OCI-LY7 (cell line): Measurements from ENCODE around the gene NAA15. TPM values are rescaled to one million over a fixed set of nuclear protein-coding genes. Genes with fewer than 3 reads are reported as not detected.

Experiments used
- BruUV-seq: library from RNA; stranded (reverse); fragments of 400-500 nt; replicated peaks from 2 replicates; lab custom pipeline; 2021; lab: Mats Ljungman, UMichigan
- CTCF ChIA-PET: fragments of 300-600 bp; sonication (Branson Sonifier 250); formaldehyde crosslinking; loops from one replicate; lab custom pipeline; 2022; ENCODE audit warnings: antibody characterized with exemption; ENCODE audit not compliant: unreplicated experiment; lab: Charles Lee
- POLR2A ChIA-PET: fragments of 300-600 bp; sonication (Branson Sonifier 250); formaldehyde crosslinking; loops from one replicate; lab custom pipeline; 2022; ENCODE audit warnings: antibody characterized with exemption; lab: Charles Lee
- DNase-seq: peaks from one replicate; pipeline ENCODE4 v3.0.0-alpha.2; 2015; ENCODE audit warnings: low spot score
- H2AFZ ChIP-seq: fragments of 200-600 bp; sonication (generic), shearing (Covaris generic); 2 replicates; pipeline ENCODE4 v1.6.1; 2014; ENCODE audit warnings: mild to moderate bottlenecking, antibody characterized with exemption, low read length, moderate library complexity
- H3K27ac ChIP-seq: fragments of 200-600 bp; sonication (generic); 2 replicates; pipeline ENCODE4 v1.5.1; 2014; ENCODE audit warnings: mixed run types, low read depth, mild to moderate bottlenecking, moderate library complexity, low read length, inconsistent platforms; ENCODE audit not compliant: poor library complexity, severe bottlenecking
- H3K36me3 ChIP-seq: fragments of 200-600 bp; sonication (generic); 2 replicates; pipeline ENCODE4 v1.6.1; 2014; ENCODE audit warnings: mild to moderate bottlenecking, antibody characterized with exemption, low read length, moderate library complexity, mixed read lengths; ENCODE audit not compliant: insufficient read depth
- H3K4me1 ChIP-seq: fragments of 200-600 bp; sonication (generic); 2 replicates; pipeline ENCODE4 v1.5.1; 2014; ENCODE audit warnings: mild to moderate bottlenecking, low read length; ENCODE audit not compliant: insufficient read depth, poor library complexity, severe bottlenecking
- H3K4me2 ChIP-seq: fragments of 200-600 bp; sonication (generic); 2 replicates; pipeline ENCODE4 v1.6.1; 2014; ENCODE audit warnings: mild to moderate bottlenecking, low read length
- H3K4me3 ChIP-seq: fragments of 200-600 bp; sonication (generic); 2 replicates; pipeline ENCODE4 v1.5.1; 2014; ENCODE audit warnings: mild to moderate bottlenecking, low read depth, low read length; ENCODE audit not compliant: poor library complexity, severe bottlenecking
- H3K79me2 ChIP-seq: fragments of 200-600 bp; sonication (generic); 2 replicates; pipeline ENCODE4 v1.6.1; 2016; ENCODE audit warnings: low read depth, mild to moderate bottlenecking, low read length, moderate library complexity, mixed read lengths; ENCODE audit not compliant: insufficient read depth
- H3K9me2 ChIP-seq: fragments of 200-600 bp; sonication (generic); 2 replicates; pipeline ENCODE4 v1.6.1; 2016; ENCODE audit warnings: mild to moderate bottlenecking, low read length, mixed read lengths; ENCODE audit not compliant: insufficient read depth
- H3K9me3 ChIP-seq: fragments of 200-600 bp; sonication (generic); 2 replicates; pipeline ENCODE4 v1.6.1; 2014; ENCODE audit warnings: mild to moderate bottlenecking, mixed run types, low read length, mixed read lengths
- H4K20me1 ChIP-seq: fragments of 200-600 bp; sonication (generic); 2 replicates; pipeline ENCODE4 v1.6.1; 2014; ENCODE audit warnings: mild to moderate bottlenecking, antibody characterized with exemption, low read length, moderate library complexity, mixed read lengths; ENCODE audit not compliant: insufficient read depth
- CTCF ChIP-seq: fragments of 200-600 bp; sonication (generic); conservative IDR thresholded peaks from 2 replicates; pipeline ENCODE4 v1.5.1; 2014; ENCODE audit warnings: mild to moderate bottlenecking, antibody characterized with exemption, low read length, moderate library complexity, mixed read lengths
- EZH2phosphoT487 ChIP-seq: fragments of 200-600 bp; sonication (generic); IDR thresholded peaks from 2 replicates; pipeline ENCODE4 v1.6.1; 2018; ENCODE audit warnings: low read depth, borderline replicate concordance, mild to moderate bottlenecking, mixed run types, antibody characterized with exemption, low read length, moderate library complexity, mixed read lengths
- intact Hi-C: fragments of 100-400 bp; cut with micrococcal nuclease; formaldehyde crosslinking; loops from one replicate; pipeline ENCODE4 v1.10.0; 2022; ENCODE audit not compliant: unreplicated experiment
- total RNA-seq, 2 experiments: library from RNA; depleted of rRNA in 1 of 2; stranded (reverse); fragments of >200 nt in 1 of 2; shearing (Covaris generic) in 1 of 2; gene quantifications; 2 replicates each; pipeline ENCODE4 v1.2.3, GENCODE V29; 2014 to 2022

Gene NAA15
- total RNA-seq, 2 experiments from 2014 or later, result 45.3 to 95.9 TPM

- Histone ChIP-seq H3K4me2 (peak overlapping the region; percentile 29; the same call in 1 of the 2 replicates), H4K20me1 (peaks cover 22% of the 10 kb centered on the region; the same call in 1 of the 2 replicates), H3K27ac (no peak overlapping the region), H3K9me2 (no peaks in the 10 kb centered on the region), H2AFZ (no peak overlapping the region), H3K79me2 (peaks cover 71% of the 10 kb centered on the region), H3K4me3 (no peak overlapping the region), H3K36me3 (peaks cover 10% of the 10 kb centered on the region), H3K9me3 (no peaks in the 10 kb centered on the region), H3K4me1 (peaks cover 34% of the 10 kb centered on the region)
- BruUV-seq, result no TSS peak
- POLR2A ChIA-PET, result interaction anchor here (0.9 to 2.2 kb wide), 2 partner anchors 12 to 14 kb away, joined by 3 to 6 read pairs; no protein-coding TSS in a partner anchor
- no peak for DNase-seq
- CTCF ChIA-PET, result no interaction called here
- intact Hi-C loops, result loop anchor here (10.0 kb wide), 1 partner anchor 1213 kb away; the partner anchor contains the start of gene SLC7A11
- no peak for TF ChIP-seq EZH2phosphoT487
- 0 out of 2 replicates have a peak, but pooled peaks have one; percentile 26 for TF ChIP-seq CTCF
Measured at GRCh38 chr4:139457318-139457717, 156.0 kb downstream of the NAA15 start.

GRCh38 chr4:139458543-139458942, 157.2 kb downstream of the NAA15 start:
- Histone ChIP-seq H3K27ac (no peak overlapping the region), H2AFZ (no peak overlapping the region), H3K4me2 (no peak overlapping the region), H4K20me1 (peaks cover 22% of the 10 kb centered on the region; the same call in 1 of the 2 replicates), H3K36me3 (peaks cover 17% of the 10 kb centered on the region), H3K4me1 (peaks cover 32% of the 10 kb centered on the region), H3K79me2 (peaks cover 67% of the 10 kb centered on the region), H3K9me3 (no peaks in the 10 kb centered on the region), H3K4me3 (no peak overlapping the region), H3K9me2 (no peaks in the 10 kb centered on the region)
- DNase-seq, result no peak
- POLR2A ChIA-PET, result interaction anchor here (0.6 kb wide), 1 partner anchor 1397 kb away, joined by 3 read pairs; no protein-coding TSS in a partner anchor
- intact Hi-C loops, result loop anchor here (10.0 kb wide), 1 partner anchor 1214 kb away; the partner anchor contains the start of gene SLC7A11
- CTCF ChIA-PET, result no interaction called here
- BruUV-seq, result no TSS peak
- no peak for TF ChIP-seq EZH2phosphoT487
- no peak for TF ChIP-seq CTCF

GRCh38 chr4:139458999-139459398, 157.7 kb downstream of the NAA15 start:
- POLR2A ChIA-PET, result interaction anchor here (0.6 kb wide), 1 partner anchor 1397 kb away, joined by 3 read pairs; no protein-coding TSS in a partner anchor
- intact Hi-C loops, result loop anchor here (10.0 kb wide), 1 partner anchor 1214 kb away; the partner anchor contains the start of gene SLC7A11
- Histone ChIP-seq H3K27ac (no peak overlapping the region), H3K9me2 (no peaks in the 10 kb centered on the region), H3K4me1 (peaks cover 32% of the 10 kb centered on the region), H3K4me2 (no peak overlapping the region), H3K9me3 (no peaks in the 10 kb centered on the region), H2AFZ (no peak overlapping the region), H3K79me2 (peaks cover 72% of the 10 kb centered on the region), H4K20me1 (peaks cover 22% of the 10 kb centered on the region; the same call in 1 of the 2 replicates), H3K4me3 (no peak overlapping the region), H3K36me3 (peaks cover 21% of the 10 kb centered on the region)
- DNase-seq, result no peak
- BruUV-seq, result no TSS peak
- CTCF ChIA-PET, result no interaction called here
- TF ChIP-seq EZH2phosphoT487 (no peak), CTCF (no peak)
